D721Med (cell line): ENCODE results near the gene S100A9.

Source experiments
- DNase-seq: peaks from one replicate; pipeline ENCODE4 v3.0.0; 2011; ENCODE audit warnings: low spot score; ENCODE audit not compliant: insufficient read length
- FAIRE-seq: peaks from 2 replicates; lab custom pipeline; 2011; peaks lifted over from hg19 to GRCh38; lab: Jason Lieb, UNC
- CTCF ChIP-seq: IDR thresholded peaks from 2 replicates; pipeline ENCODE4 v1.5.1; 2012; ENCODE audit warnings: mild to moderate bottlenecking, control low read depth; ENCODE audit not compliant: insufficient read depth; ENCODE audit errors: missing control alignments

The S100A9 gene

GRCh38 chr1:153352523-153352922, 5.1 kb upstream of the S100A9 start:
- DNase-seq = peak; percentile 73
- peak; percentile 38 for FAIRE-seq
- TF ChIP-seq CTCF = peak; percentile 98

- DNase-seq (peak; percentile 46), FAIRE-seq (no peak)
- peak; percentile 33 for TF ChIP-seq CTCF
Measured at GRCh38 chr1:153353226-153353947, 4.3 kb upstream of the S100A9 start.

- no peak for TF ChIP-seq CTCF
- no peak for DNase-seq
- no peak for FAIRE-seq
Measured at GRCh38 chr1:153354515-153355193, 3.0 kb upstream of the S100A9 start.

- DNase-seq (no peak), FAIRE-seq (no peak)
- TF ChIP-seq CTCF = peak; percentile 64
Measured at GRCh38 chr1:153355445-153356071, 2.1 kb upstream of the S100A9 start.

GRCh38 chr1:153356392-153357075, 1.1 kb upstream of the S100A9 start:
- no peak for FAIRE-seq

More at GRCh38 chr1:153356392-153357075, 1.1 kb upstream of the S100A9 start:
- no peak for TF ChIP-seq CTCF
- no peak for DNase-seq
